Activated effector memory CD4-positive, alpha-beta T cell treated with Interleukin-2 at 50 U/mL for 16 hours (primary cell): ENCODE data around the gene MLC1.
A peak's percentile ranks its signal among the peaks of the same experiment; 100 is the strongest.

Source experiments
- DNase-seq: peaks from one replicate; pipeline ENCODE4 v3.0.0-alpha.2; 2020

MLC1 gene

GRCh38 chr22:50034126-50035081, 50.8 kb downstream of the MLC1 start:
- DNase-seq: no peak

- no peak for DNase-seq
These were observed 52.2 kb downstream of the MLC1 start for GRCh38 chr22:50032941-50033601.

GRCh38 chr22:50032109-50032871, 52.9 kb downstream of the MLC1 start:
- DNase-seq: no peak

- DNase-seq: no peak
These were observed 53.8 kb downstream of the MLC1 start for GRCh38 chr22:50031189-50032091.

DNA sequence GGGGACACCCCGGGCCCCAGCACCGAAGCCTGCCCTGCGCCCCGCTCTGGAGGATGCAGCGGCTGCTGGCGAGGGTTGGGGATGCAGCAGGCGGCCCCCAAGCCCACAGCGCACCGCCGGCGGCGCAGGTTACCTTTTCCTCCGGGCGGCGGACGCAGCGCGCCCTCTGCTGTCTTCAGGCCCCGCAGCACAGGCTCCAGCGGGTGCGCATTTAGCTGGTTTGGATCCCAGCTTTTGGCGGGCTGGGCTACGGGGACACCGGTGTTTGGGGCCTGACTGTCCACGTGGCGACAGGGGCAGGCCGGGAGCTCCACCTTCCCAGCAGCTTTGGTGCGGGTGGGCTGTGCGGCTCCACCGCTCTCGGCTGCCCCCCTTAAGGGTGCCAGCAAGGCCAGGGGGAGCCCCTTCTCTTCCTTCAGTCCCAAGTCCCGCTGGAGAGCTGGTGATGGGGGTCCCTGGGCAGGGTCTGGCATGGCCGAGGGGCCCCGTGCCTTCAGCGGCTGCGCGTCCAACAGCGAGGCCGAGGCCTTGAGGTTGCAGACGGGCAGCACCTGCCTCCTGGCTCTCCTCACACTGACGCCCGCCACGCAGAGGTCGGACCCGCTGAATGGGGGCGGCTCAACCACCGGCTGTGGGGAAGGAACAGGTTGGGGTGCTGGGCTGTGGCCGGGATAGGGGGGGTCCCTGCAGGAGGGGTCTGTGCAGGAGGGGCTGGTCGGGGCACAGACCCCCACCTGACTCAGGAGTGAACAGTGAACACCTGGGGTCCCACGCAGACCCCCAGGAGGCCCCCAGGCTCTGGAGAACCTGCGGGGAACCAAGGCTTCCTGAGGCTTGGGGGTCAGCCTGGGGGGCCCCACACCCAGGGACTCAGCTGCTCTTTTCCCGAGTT, 54.7 kb downstream of the MLC1 start:
- DNase-seq: peak; percentile 67

- DNase-seq: peak; percentile 40
These were observed 57.3 kb downstream of the MLC1 start for GRCh38 chr22:50027639-50028537.

GRCh38 chr22:50025993-50026392, 59.2 kb downstream of the MLC1 start:
- DNase-seq: no peak

GRCh38 chr22:50022171-50022819, 62.9 kb downstream of the MLC1 start:
- DNase-seq: no peak

DNA sequence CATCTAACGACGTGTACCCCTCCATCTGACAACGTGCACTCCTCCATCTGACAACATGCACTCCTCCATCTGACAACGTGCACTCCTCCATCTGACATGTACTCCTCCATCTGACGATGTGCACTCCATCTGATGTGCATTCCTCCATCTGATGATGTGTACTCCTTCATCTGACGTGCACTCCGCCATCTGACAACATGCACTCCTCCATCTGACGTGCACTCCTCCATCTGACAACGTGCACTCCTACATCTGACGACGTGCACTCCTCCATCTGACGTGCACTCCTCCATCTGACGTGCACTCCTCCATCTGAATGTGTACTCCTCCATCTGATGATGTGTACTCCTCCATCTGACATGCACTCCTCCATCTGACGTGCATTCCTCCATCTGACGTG, 64.6 kb downstream of the MLC1 start:
- DNase-seq: no peak

DNA sequence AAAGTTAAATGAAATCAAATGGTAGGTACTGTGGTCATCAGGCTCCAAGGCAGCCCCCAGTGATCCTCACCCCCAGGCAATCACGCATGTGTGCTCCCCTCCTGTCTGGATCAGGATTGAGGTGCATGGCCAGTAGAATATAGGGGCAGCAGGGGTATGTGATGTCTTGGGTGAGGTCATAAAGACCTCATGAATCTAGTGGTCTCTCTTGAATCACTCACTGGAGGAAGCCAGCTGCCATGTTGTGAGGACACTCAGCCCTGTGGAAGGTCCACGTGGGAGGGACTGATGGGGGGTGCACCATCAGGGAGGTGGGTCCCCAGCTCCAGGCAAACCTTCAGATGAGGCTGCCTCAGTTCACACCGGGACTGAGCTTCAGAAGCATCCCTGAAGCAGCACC, 65.9 kb downstream of the MLC1 start:
- no peak for DNase-seq

GRCh38 chr22:50018608-50019285, 66.5 kb downstream of the MLC1 start:
- no peak for DNase-seq

DNA sequence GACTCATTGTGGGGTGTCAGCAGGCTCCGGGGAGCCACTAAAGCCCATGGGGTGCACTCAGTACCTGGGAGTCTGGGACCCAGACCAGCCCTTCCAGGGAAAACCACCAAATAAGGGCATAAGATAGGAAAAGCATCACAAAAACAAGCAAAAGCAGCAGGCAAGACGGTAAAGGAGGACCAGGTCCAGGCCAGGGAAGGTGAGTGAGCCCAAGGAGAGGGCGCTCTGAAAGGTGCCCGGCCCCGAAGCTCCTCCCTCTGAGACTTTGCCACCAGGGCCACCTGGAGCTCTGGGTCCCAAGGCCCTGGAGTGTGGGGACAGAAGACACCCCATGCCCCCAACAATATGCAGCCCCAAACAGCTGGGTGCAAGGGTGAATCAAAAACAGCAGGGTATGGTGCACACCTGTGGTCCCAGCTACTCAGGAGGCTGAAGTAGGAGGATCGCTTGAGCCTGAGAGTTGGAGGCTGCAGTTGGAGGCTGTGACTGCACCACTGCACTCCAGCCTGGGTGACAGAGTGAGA, 67.5 kb downstream of the MLC1 start:
- DNase-seq: no peak

- DNase-seq: peak; percentile 33
These were observed 68.1 kb downstream of the MLC1 start for GRCh38 chr22:50016988-50017700.

DNA sequence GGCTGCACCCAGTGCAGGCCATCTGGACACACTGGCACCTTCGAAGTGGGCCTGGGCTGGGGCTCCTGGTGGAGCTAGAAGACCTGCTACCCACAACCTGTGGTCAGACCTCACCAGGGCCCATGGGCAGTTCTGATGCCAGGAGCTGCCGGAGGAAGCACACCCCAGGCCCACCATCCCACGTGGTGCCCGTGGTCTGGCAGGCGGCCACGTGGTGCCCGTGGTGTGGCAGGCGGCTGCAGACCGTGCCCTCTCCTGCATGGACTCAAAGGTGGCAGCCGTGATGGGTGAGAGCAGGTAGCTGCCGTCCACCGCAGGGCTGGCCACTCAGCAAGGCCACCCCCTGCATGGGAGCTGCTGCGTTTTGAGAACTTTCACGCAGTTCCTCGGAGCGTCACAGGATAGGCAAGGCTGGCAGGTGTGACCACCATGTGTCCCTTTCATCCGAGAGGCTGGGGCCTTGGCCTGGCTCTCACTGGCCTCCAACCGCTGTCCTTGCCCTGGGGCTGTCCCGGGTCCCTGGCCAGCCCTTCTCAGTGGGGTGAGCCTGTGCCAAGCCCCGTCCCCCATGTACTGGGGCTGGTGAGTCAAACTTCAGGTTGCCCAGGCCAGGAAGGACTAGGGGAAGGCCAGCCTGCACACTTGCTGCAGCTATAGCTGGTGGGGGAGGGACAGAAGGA, 68.8 kb downstream of the MLC1 start:
- no peak for DNase-seq

GRCh38 chr22:50015451-50016307, 69.5 kb downstream of the MLC1 start:
- DNase-seq: no peak

DNA sequence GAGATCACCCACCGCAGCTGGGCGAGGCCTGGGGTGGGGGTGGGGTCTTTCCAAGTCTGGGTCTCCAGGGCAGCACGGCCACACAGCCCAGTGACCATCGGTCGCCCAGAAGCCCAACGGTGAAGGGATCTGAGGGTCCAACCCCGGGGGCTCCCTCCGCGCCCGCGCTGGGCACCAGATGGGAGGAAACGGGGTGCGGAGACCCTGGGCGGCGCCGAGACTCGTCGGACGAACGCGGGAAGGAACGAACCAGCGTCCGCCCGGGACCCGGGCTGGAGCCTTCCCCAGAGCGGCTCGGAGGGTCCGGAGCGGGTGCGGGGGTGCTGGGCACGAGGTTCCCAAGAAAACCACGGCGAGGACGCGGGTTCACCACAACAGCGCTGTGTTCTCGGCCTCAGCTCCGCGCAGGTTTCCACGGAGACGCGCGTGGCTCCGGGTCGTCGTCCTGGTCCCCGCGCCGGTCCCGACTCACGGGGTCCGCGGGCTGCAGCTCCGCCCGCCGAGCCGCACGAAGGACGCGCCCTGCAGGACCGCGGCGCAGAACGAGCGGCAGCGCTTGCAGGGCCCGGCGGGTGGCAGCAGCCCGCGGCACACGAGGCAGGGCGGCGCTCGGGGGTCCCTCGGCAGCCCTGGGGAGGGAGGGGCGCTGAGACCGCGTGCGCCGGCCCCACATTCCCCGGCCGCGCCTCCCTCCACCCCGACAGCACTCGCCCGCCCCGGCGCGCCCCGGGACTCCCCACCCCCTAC, 70.4 kb downstream of the MLC1 start:
- no peak for DNase-seq
